Stimulated activated CD8-positive, alpha-beta memory T cell treated with anti-CD3 and anti-CD28 coated beads, Interleukin-7, amount 100 ng/mL, for 4 hours (primary cell): ENCODE data around the gene SH3PXD2A.

ENCODE experiments used
- DNase-seq, 2 donors: peaks; one replicate each; pipeline ENCODE4 v3.0.0-alpha.2; 2020; ENCODE audit warnings: low read depth in 2 of 2

The SH3PXD2A gene

GRCh38 chr10:103724074-103724473, 131.3 kb downstream of the SH3PXD2A start:
- no peak for DNase-seq

DNA sequence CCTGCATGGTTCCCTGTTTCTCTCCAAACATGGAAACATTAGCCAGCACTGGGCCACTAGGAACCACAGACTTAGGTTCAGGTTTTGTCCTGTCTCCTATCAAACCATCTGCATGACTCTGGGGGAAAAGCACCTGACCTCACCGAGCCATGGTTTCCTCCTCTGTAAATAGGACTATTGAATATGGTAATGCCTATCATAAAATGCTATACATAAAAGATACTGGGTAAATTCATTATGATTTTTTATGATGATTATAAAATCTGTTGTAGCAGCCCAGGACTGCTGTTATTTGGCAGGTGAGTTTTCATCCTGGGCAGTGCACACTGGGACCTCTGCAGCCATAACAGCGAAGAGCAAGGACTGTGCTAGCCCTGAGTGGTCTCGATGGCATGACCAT, 131.8 kb downstream of the SH3PXD2A start:
- DNase-seq, result no peak

DNA sequence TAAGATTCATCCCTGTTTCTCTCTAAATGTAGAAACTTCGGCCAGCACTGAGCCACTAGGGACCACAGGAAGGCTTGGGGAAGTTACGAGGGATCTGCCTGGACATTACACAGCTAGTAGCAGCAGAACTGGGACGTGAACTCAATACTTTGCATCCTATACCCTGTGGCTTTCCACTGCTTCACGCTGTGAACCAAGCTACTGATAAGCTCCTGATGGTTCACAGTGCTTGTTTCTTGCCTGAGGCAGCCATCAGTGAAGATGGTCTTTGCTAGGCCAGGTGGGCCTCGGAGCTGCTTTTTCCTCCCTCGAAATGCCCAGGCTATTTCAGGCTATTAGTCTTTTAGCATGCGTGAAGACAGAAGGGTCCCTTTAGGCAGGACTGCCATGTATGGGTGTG, 132.7 kb downstream of the SH3PXD2A start:
- no peak for DNase-seq

DNA sequence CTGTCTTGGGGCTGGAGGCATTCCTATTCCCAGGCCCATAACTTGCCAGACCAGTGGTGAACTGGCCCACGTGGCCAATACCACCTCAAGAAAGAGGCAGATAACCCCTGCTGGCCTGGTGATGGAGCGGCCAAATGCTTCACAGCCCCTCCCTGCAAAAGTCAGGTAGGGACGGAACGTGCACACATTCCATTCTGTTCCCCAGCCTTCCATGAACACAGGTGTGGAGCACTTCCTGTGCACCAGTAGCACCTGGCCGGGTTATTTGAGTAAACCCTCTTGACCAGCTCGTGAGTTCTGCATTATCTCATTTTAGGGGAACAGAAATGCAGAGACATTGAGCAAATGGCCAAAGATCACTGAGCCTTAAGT, 134.4 kb downstream of the SH3PXD2A start:
- no peak for DNase-seq

- DNase-seq, result no peak
Measured at GRCh38 chr10:103720328-103720963, 134.9 kb downstream of the SH3PXD2A start.

- DNase-seq, result no peak
Measured at GRCh38 chr10:103719036-103719435, 136.3 kb downstream of the SH3PXD2A start.

DNA sequence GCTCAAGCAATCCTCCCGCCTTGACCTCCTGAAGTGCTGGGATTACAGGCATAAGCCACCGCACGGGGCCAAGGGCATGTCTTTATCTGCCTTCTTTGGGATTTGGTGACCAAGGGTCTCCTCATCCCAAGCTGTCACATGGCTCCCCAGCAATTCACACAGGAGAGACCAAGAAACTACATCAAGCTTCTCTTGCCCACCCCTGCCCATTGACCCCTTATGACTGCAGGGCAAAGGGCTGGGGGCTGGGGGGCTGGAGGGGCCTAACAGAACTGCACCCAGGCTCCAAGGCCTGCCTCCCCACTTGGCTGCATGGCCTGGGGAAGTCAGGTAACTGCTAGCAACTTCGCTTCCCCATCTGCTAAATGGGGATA, 137.1 kb downstream of the SH3PXD2A start:
- DNase-seq, result no peak

- no peak for DNase-seq
Measured at GRCh38 chr10:103717341-103718246, 137.8 kb downstream of the SH3PXD2A start.

DNA sequence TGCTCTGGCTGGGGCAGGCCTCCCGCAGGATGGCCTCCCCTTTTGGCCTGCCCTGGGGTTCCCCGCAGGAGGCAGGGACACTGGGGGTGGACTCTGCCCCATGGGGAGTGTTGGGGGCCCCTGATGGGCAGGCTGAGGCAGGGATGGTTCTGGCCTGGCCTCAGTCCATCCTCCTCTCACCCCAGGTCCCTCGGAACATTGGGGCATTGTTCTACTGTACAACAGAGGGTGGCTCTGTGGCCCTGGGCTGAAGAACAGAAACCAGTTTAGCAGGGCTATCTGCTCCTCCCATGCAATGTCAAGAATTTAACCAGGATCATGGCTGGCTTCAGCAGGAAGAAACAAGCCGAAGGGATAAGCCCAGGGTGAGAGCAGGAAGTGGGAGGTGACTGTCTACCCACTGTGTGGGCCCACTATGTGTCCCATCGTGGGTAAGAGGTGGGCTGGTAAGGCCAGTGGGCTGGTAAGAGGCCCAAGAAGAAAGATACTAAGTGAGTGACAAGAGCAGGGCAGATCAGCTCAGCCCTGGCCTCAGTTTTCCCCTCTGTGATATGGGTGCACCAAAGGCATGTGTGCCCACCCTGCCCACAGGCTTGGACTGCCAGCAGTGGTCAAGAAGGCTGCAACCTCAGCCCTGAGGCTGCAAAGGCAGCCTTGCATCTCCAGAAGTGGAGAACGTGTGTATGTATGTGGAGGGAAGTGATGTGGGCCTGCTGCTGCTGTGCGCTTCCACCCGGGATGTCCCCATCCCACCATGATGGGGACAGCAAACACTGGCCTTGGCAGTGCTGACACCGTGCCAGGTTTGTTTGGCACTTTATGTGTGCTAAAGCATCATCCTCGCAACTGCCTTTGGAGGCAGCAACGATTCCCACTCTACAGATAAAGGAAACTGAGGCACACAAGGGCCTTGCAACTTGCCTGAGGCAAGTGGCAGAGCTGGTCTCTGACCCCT, 138.9 kb downstream of the SH3PXD2A start:
- DNase-seq, result no peak

GRCh38 chr10:103715430-103715829, 139.9 kb downstream of the SH3PXD2A start:
- no peak for DNase-seq

DNA sequence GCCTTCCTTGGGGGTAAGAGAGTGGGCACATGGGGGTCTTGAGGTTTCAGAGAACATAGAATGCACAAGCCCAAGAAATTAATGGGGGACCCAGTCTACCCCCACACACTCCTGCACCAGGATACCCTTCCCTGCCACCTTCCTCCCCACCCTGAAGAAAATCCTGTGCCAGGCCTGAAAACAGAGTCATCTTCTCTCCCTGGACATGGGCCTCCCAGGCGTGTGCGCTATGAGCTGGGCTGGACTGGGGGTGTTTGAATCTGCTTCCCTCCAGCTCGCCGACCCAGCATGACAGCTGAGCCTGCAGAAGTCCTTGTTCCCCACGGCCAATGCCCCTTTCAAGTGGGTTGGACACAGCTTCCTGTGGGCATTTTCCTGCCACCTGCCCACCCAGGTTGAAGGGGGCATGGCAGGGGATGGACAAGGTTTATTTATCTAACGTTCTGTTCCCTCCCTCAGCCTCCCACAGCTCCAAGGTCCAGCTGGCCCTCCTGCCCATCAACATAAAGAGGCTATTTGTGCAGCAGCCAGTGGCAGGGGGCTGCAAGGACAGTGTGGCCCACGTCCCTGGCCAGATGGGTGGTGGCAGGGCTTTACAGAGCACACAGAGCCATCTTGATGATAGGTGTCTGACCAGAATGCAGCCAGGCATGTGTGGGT, 141.0 kb downstream of the SH3PXD2A start:
- no peak for DNase-seq

DNA sequence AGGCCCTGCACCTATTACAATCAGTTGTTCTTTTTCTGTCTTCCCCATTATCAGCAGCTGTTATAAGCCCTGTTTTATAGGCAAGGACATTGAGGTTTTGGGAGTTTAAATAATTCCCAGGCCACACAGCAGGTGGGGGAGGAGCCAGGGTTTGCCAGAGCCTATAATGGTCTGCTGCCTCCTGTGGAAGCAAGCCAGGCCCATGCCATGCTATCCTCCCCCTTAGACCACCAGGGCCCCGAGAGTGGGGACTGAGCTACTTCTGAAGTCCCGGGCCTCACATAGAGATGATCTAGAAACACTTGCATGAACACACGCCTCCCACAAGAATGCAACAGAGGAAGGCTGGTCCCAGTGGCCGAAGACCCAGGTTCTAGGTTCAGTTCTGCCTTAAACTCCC, 141.7 kb downstream of the SH3PXD2A start:
- no peak for DNase-seq

DNA sequence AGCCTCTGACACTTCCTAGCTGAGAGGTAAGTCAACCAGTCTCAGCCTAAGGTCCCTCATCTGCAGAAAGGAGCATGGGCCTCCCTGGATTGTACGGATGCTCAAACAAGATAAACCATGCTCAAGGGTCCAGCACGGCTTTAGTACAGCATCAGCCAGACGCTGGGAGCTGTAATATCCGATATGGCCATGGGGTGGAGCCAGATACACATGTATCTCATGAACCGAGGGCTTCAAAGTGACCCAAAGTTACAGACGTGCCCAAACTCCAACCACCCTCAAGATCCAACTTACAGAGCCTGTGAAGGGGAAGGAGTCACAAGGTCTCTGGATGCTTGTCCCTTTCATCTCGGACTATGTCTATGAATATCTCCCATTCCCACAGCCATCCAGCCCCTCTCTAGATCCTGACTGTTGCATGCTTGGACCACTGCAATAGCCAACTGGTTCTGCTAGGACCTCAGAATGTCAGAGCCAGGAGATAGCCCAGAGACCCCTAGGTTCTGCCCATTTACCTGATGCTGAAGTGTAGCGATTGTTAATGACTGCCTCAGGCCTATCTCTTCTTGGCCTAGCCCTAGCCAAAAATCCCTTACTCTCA, 142.4 kb downstream of the SH3PXD2A start:
- peak; percentile 47 to 64 for DNase-seq

- no peak for DNase-seq
Measured at GRCh38 chr10:103712146-103712545, 143.2 kb downstream of the SH3PXD2A start.

GRCh38 chr10:103711351-103711994, 143.9 kb downstream of the SH3PXD2A start:
- DNase-seq, result no peak

GRCh38 chr10:103710490-103710889, 144.9 kb downstream of the SH3PXD2A start:
- DNase-seq, result no peak

- DNase-seq, result no peak
Measured at GRCh38 chr10:103709341-103709920, 145.9 kb downstream of the SH3PXD2A start.

DNA sequence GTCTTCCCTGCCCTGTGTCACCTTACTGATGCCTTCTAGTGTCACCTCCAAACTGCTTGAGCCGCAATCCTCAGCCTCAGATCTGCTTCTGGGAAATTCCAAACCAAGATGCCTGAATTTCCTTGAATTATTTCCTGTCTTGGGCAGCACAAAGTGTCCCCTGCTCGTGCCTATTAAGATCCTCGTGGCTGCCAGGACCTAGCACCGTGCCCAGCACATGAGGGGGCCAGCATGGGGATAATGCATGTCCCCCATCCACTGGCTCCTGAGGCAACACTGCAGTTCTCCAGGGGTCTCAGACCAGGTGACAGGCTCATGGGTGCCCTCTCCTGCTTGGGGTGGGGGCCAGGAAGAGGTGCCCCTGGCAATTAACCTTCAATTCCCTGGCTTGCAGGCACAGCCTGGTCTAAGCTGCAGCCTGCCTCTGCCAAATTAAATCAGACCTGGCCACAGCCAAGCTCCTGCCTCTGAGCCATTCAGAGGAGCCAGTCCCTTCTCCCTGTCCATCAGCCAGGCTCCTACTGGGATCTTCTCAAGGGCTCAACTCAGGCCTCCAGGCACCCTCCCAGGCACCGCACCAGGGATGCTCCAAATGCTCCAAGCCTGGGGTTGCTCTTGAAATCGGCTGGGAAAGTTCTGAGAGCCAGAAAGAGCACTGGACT, 146.6 kb downstream of the SH3PXD2A start:
- DNase-seq, result no peak

DNA sequence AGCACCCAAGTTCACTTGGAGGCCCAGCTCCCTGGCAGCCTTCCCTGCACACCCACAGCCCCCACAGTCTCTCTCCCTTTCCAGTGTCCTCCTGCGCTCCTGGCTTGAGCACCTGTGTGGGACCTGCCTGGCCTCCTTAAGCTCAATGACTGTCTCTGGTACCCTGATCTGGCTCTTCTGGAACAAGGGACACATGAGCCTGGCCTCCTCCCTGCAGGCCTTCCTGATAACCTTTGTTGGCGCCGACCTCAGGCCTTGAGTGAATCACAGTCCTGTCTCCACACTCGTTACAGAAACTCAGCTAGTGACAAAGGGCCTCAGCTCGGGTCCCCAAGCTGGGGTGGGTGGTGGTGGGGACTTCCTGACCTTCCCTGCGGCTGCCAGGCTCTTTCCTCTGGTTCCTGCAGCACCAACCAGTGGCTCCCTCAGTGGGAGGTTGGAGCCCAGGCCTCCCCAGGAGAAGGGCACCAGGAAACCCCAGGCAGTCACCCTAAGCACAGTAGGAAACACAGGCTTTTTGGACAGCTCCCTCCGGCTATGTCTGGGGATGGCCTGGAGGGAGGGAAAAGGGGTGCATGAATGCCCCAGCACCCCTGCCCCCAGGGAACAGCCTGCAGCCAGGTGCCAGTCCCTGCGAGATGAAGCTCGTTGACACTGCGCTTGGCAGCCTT, 147.3 kb downstream of the SH3PXD2A start:
- DNase-seq, result no peak
